HCT116 (cell line): ENCODE measurements around the gene IDI1. TPM values are rescaled to one million over a fixed set of nuclear protein-coding genes. Genes with fewer than 3 reads are reported as not detected.

ENCODE experiments used
- ATAC-seq: fragments of 200-7000 bp; cut with Tn5 transposase; 2 replicates; pipeline ENCODE4 v1.9.1; 2020; ENCODE audit warnings: mild to moderate bottlenecking, moderate library complexity
- BruUV-seq: library from RNA; stranded (reverse); fragments of 400-500 nt; replicated peaks from 2 replicates; lab custom pipeline; 2021; lab: Mats Ljungman, UMichigan
- CTCF ChIA-PET: fragments of 300-600 bp; sonication (Branson Sonifier 250); formaldehyde crosslinking; loops from one replicate; lab custom pipeline; 2021; ENCODE audit warnings: antibody characterized with exemption; lab: Charles Lee
- POLR2A ChIA-PET: fragments of 300-600, 350-600 bp; sonication (Branson Sonifier 250); formaldehyde crosslinking; loops from one replicate; lab custom pipeline; 2021; ENCODE audit warnings: antibody characterized with exemption; lab: Charles Lee
- RAD21 ChIA-PET, 2 experiments: fragments of 300-600 bp; sonication (Branson Sonifier 250); formaldehyde crosslinking; loops; one replicate each; lab custom pipeline; 2023; ENCODE audit warnings: low total read pairs in 2 of 2; ENCODE audit not compliant: uncharacterized antibody in 2 of 2, unreplicated experiment in 2 of 2, low non-redundant PET in 1 of 2; lab: Charles Lee
- DNase-seq: peaks from one replicate; pipeline ENCODE4 v3.0.0-alpha.2; 2010; ENCODE audit warnings: low read depth, low spot score
- H2AFZ ChIP-seq: fragments of 200-600 bp; shearing (Covaris generic), sonication (generic); 2 replicates; pipeline ENCODE4 v1.6.1; 2017; ENCODE audit warnings: low read depth, mixed run types, mixed read lengths, antibody characterized with exemption, low read length; ENCODE audit not compliant: poor library complexity, severe bottlenecking
- H3K27ac ChIP-seq: 2 replicates; pipeline ENCODE4 v1.5.1; 2012; ENCODE audit warnings: low read depth, low read length
- H3K27me3 ChIP-seq: fragments of 200-600 bp; sonication (generic); 2 replicates; pipeline ENCODE4 v1.6.1; 2016; ENCODE audit warnings: mixed run types, low read length, mixed read lengths; ENCODE audit not compliant: insufficient read depth
- H3K36me3 ChIP-seq, 2 experiments: fragments of 200-500 bp in 1 of 2; fragments of 200-600 bp in 1 of 2; sonication (Bioruptor generic) in 1 of 2; sonication (generic) in 1 of 2; 2 replicates each; pipeline versions ENCODE4 v1.5.1 to v1.6.1; 2014 to 2016; ENCODE audit warnings: low read length in 2 of 2, inconsistent platforms in 1 of 2, mixed read lengths in 1 of 2, mixed run types in 1 of 2; ENCODE audit not compliant: insufficient read depth in 2 of 2, control insufficient read depth in 1 of 2
- H3K4me1 ChIP-seq, 2 experiments: fragments of 200-600 bp in 1 of 2; sonication (generic) in 1 of 2; 2 replicates each; pipeline versions ENCODE4 v1.5.1 to v1.6.1; 2012 to 2017; ENCODE audit warnings: low read length in 2 of 2, inconsistent platforms in 1 of 2, mild to moderate bottlenecking in 1 of 2, mixed read lengths in 1 of 2, mixed run types in 1 of 2, moderate library complexity in 1 of 2; ENCODE audit not compliant: insufficient read depth in 2 of 2, control insufficient read depth in 1 of 2
- H3K4me2 ChIP-seq: fragments of 200-600 bp; sonication (generic); 2 replicates; pipeline ENCODE4 v1.6.1; 2017; ENCODE audit warnings: mixed run types, low read length, mixed read lengths
- H3K4me3 ChIP-seq, 2 experiments: fragments of 200-600 bp in 1 of 2; sonication (generic) in 1 of 2; replicated peaks in 1 of 2; 2 replicates each; pipeline ENCODE4 v1.5.1; 2011 to 2016; ENCODE audit warnings: low read length in 2 of 2, control low read depth in 1 of 2, low read depth in 1 of 2, mild to moderate bottlenecking in 1 of 2, mixed read lengths in 1 of 2, mixed run types in 1 of 2
- H3K79me2 ChIP-seq: fragments of 200-600 bp; sonication (generic); 2 replicates; pipeline ENCODE4 v1.6.1; 2017; ENCODE audit warnings: mild to moderate bottlenecking, mixed run types, low read length, moderate library complexity, mixed read lengths; ENCODE audit not compliant: insufficient read depth
- H3K9ac ChIP-seq: fragments of 200-600 bp; sonication (generic); 2 replicates; pipeline ENCODE4 v1.6.1; 2016; ENCODE audit warnings: low read length, mixed read lengths
- H3K9me2 ChIP-seq: fragments of 200-600 bp; sonication (generic), shearing (Covaris generic); 2 replicates; pipeline ENCODE4 v1.6.1; 2017; ENCODE audit warnings: mixed run types, mild to moderate bottlenecking, moderate library complexity; ENCODE audit not compliant: insufficient read depth
- H3K9me3 ChIP-seq, 2 experiments: fragments of 200-500 bp in 1 of 2; fragments of 200-600 bp in 1 of 2; sonication (Bioruptor generic) in 1 of 2; sonication (generic) in 1 of 2; 2 replicates each; pipeline ENCODE4 v1.6.1; 2014 to 2017; ENCODE audit warnings: low read length in 2 of 2, mixed read lengths in 2 of 2, inconsistent platforms in 1 of 2, low read depth in 1 of 2, mild to moderate bottlenecking in 1 of 2, mixed run types in 1 of 2, moderate library complexity in 1 of 2; ENCODE audit not compliant: control insufficient read depth in 1 of 2, insufficient read depth in 1 of 2
- H4K20me1 ChIP-seq: fragments of 200-600 bp; sonication (generic), shearing (Covaris generic); 2 replicates; pipeline ENCODE4 v1.6.1; 2017; ENCODE audit warnings: mixed run types, mild to moderate bottlenecking, moderate library complexity; ENCODE audit not compliant: insufficient read depth
- CBX3 ChIP-seq: IDR thresholded peaks from 2 replicates; pipeline ENCODE4 v1.6.1; 2012; ENCODE audit warnings: low read depth
- EGR1 ChIP-seq: IDR thresholded peaks from 2 replicates; pipeline ENCODE4 v1.6.1; 2012; ENCODE audit warnings: low read depth
- ELF1 ChIP-seq: IDR thresholded peaks from 2 replicates; pipeline ENCODE4 v1.6.1; 2012; ENCODE audit warnings: low read depth, borderline replicate concordance
- POLR2A ChIP-seq: IDR thresholded peaks from 2 replicates; pipeline ENCODE4 v1.7.0; 2011; ENCODE audit warnings: borderline replicate concordance; ENCODE audit not compliant: insufficient read depth, insufficient read length; ENCODE audit errors: extremely low read depth
- POLR2AphosphoS5 ChIP-seq: IDR thresholded peaks from 2 replicates; pipeline ENCODE4 v1.6.1; 2011; ENCODE audit warnings: mild to moderate bottlenecking, low read depth, low read length, moderate library complexity
- SIN3A ChIP-seq: IDR thresholded peaks from 2 replicates; pipeline ENCODE4 v1.6.1; 2012; ENCODE audit warnings: low read depth
- SRF ChIP-seq: IDR thresholded peaks from 2 replicates; pipeline ENCODE4 v1.6.1; 2012; ENCODE audit warnings: low read depth
- TCF7L2 ChIP-seq: IDR thresholded peaks from 2 replicates; pipeline ENCODE4 v1.7.0; 2011; ENCODE audit warnings: borderline replicate concordance, inconsistent platforms; ENCODE audit not compliant: insufficient read depth, insufficient read length; ENCODE audit errors: extremely low read depth
- YY1 ChIP-seq: IDR thresholded peaks from 2 replicates; pipeline ENCODE4 v1.6.1; 2011; ENCODE audit warnings: low read length, low read depth, moderate library complexity, mild to moderate bottlenecking; ENCODE audit not compliant: insufficient replicate concordance; ENCODE audit errors: extremely low read depth
- ZFX ChIP-seq: fragments of 450-650 bp; IDR thresholded peaks from 2 replicates; pipeline ENCODE4 v1.6.1; 2017
- ZNF274 ChIP-seq: fragments of 200-500 bp; sonication (Bioruptor generic); IDR thresholded peaks from 2 replicates; pipeline ENCODE4 v1.6.1; 2014; ENCODE audit warnings: mild to moderate bottlenecking, low read depth, low read length, inconsistent platforms
- intact Hi-C: fragments of 100-400 bp; cut with micrococcal nuclease; formaldehyde crosslinking; loops from 2 replicates; pipeline ENCODE4 v1.10.0; 2022
- total RNA-seq: library from RNA; stranded (reverse); gene quantifications from one replicate; pipeline ENCODE4 v1.2.1, GENCODE V29; 2021; ENCODE audit not compliant: unreplicated experiment
- TF ChIP-seq, protein P1 (sequence below): IDR thresholded peaks from 2 replicates; pipeline ENCODE4 v1.6.1; 2012
- TF ChIP-seq, protein P2 (sequence below), 3 experiments: fragments of 200-600 bp in 1 of 3; sonication (generic) in 1 of 3; IDR thresholded peaks in 2 of 3; conservative IDR thresholded peaks in 1 of 3; 2 replicates each; pipeline ENCODE4 v1.5.1; 2012 to 2017; ENCODE audit warnings: low read depth in 2 of 3, low read length in 2 of 3, antibody characterized with exemption in 1 of 3, borderline replicate concordance in 1 of 3, control low read depth in 1 of 3, mild to moderate bottlenecking in 1 of 3, mixed read lengths in 1 of 3, mixed run types in 1 of 3, moderate library complexity in 1 of 3; ENCODE audit not compliant: insufficient read depth in 1 of 3

The IDI1 gene
- total RNA-seq, 1 experiment from 2014 or later = 37.8 TPM

DNA sequence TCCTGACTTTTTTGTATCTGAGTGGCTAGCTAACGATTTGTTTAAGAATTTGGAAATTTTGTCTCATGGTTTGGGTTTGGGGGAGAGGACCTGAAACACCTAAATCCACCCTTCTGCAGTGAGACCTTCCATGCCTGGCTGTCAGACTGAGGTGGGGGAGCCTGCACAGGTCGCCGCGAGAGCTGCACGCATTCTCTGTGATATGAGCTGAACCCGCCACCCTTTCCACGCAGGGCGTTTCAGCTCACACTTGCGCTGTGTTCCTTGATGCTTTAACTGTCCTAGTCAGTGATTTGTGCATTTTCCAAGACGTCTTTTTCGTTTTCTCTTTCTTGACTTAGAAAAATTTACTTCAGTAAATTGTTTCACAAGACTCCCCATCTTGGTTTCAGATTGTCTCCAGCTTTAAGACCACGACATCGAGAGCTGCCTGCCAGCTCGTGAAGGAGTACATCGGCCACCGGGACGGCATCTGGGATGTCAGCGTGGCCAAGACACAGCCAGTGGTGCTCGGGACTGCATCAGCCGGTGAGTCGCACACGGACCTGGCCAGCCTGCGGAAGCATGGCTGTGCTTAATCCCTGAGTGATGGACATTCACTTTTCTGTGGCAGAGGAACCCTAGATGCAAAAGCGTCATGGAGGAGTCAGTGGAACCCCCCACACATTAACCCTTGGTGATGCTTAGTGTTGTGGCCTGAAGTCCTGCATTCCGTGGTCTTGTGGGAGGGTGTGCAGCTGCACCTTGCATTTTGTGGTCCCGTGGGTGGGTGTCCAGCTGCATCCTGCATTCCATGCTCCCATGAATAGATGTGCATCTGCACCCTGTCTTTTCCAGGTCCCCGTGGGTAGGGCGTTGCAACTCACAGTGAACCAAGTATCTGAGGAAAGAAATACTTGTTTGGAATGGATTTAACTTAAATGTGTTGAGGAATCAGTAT is 35.4 kb upstream of the IDI1 start:
- Histone ChIP-seq H3K27ac (no peak overlapping the region), H3K4me1 (no peaks in the 10 kb centered on the region), H3K79me2 (no peaks in the 10 kb centered on the region), H4K20me1 (no peaks in the 10 kb centered on the region), H3K36me3 (peaks cover 13 to 18% of the 10 kb centered on the region in 2 experiments; a peak in 3 of 4 replicates), H2AFZ (no peak overlapping the region), H3K27me3 (no peaks in the 10 kb centered on the region), H3K4me3 (no peak overlapping the region), H3K9me2 (no peaks in the 10 kb centered on the region), H3K4me2 (no peak overlapping the region), H3K9ac (no peak overlapping the region), H3K9me3 (no peaks in the 10 kb centered on the region)
- intact Hi-C loops = no loop called here
- DNase-seq (no peak), ATAC-seq (no peak)
- POLR2A ChIA-PET = no interaction called here
- CTCF ChIA-PET = no interaction called here
- TF ChIP-seq ELF1 = no peak
- TF ChIP-seq, protein P1, sequence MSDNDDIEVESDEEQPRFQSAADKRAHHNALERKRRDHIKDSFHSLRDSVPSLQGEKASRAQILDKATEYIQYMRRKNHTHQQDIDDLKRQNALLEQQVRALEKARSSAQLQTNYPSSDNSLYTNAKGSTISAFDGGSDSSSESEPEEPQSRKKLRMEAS = no peak
- no peak for TF ChIP-seq CBX3
- TF ChIP-seq, protein P2, sequence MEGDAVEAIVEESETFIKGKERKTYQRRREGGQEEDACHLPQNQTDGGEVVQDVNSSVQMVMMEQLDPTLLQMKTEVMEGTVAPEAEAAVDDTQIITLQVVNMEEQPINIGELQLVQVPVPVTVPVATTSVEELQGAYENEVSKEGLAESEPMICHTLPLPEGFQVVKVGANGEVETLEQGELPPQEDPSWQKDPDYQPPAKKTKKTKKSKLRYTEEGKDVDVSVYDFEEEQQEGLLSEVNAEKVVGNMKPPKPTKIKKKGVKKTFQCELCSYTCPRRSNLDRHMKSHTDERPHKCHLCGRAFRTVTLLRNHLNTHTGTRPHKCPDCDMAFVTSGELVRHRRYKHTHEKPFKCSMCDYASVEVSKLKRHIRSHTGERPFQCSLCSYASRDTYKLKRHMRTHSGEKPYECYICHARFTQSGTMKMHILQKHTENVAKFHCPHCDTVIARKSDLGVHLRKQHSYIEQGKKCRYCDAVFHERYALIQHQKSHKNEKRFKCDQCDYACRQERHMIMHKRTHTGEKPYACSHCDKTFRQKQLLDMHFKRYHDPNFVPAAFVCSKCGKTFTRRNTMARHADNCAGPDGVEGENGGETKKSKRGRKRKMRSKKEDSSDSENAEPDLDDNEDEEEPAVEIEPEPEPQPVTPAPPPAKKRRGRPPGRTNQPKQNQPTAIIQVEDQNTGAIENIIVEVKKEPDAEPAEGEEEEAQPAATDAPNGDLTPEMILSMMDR (IDR thresholded peaks at IDR 0.05 in 2 of 3, conservative IDR thresholded peaks at IDR 0.05 in 1 of 3; ENCODE audit: borderline replicate concordance in 1 of 3, insufficient read depth in 1 of 3, low read depth in 2 of 3, low read length in 2 of 3) = no peak
- no TSS peak for BruUV-seq
- RAD21 ChIA-PET = no interaction called here

DNA sequence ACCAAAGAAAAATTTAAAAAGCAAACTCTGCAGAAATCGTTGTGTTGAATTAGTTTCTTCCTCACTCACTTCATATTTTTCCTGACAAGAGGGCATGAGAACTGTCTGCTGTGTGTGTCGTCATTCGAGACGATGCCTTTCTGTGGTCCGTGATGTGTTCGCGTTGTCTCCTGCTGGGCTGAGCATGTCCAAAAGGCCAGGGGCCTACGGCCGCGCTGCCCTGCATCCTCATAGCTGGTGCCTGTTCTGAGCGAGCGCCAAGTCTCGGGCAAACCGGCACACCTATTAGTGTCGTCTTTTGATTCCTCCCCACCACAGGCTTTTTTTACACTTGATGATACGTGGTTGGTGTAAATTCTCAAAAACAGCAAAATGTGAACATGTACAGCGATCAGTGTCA is 34.7 kb upstream of the IDI1 start:
- CTCF ChIA-PET = no interaction called here
- TF ChIP-seq TCF7L2 (no peak), ELF1 (no peak), POLR2AphosphoS5 (no peak), YY1 (no peak), ZFX (no peak), EGR1 (no peak), SIN3A (no peak), SRF (no peak), POLR2A (no peak), ZNF274 (no peak), CBX3 (no peak)
- TF ChIP-seq, protein P2 (IDR thresholded peaks at IDR 0.05 in 2 of 3, conservative IDR thresholded peaks at IDR 0.05 in 1 of 3; ENCODE audit: borderline replicate concordance in 1 of 3, insufficient read depth in 1 of 3, low read depth in 2 of 3, low read length in 2 of 3) = no peak

More for the DNA sequence above, 34.7 kb upstream of the IDI1 start:
- Histone ChIP-seq H4K20me1 (no peaks in the 10 kb centered on the region), H3K4me1 (no peaks in the 10 kb centered on the region), H3K4me3 (no peak overlapping the region), H3K4me2 (no peak overlapping the region), H3K9me2 (no peaks in the 10 kb centered on the region), H3K9ac (no peak overlapping the region), H2AFZ (no peak overlapping the region), H3K9me3 (no peaks in the 10 kb centered on the region), H3K27me3 (no peaks in the 10 kb centered on the region), H3K79me2 (no peaks in the 10 kb centered on the region), H3K36me3 (peaks cover 13 to 15% of the 10 kb centered on the region in 2 experiments; a peak in 3 of 4 replicates), H3K27ac (no peak overlapping the region)
- ATAC-seq = no peak
- intact Hi-C loops = no loop called here
- BruUV-seq = no TSS peak
- ChIA-PET POLR2A (no interaction called here), RAD21 (no interaction called here)
- no peak for DNase-seq
